Effector memory CD4-positive, alpha-beta T cell (primary cell): ENCODE results near the gene PDZRN4.

Source experiments
- DNase-seq, 3 donors: peaks; one replicate each; pipeline ENCODE4 v3.0.0-alpha.2; 2020
- H3K27ac ChIP-seq: 2 replicates; pipeline ENCODE4 v1.7.0; 2013; ENCODE audit warnings: mild to moderate bottlenecking, low read length, moderate library complexity; ENCODE audit not compliant: insufficient read depth, poor library complexity, severe bottlenecking
- H3K27me3 ChIP-seq: replicated peaks from 2 replicates; pipeline ENCODE4 v1.7.0; 2013; ENCODE audit warnings: mild to moderate bottlenecking, low read length; ENCODE audit not compliant: insufficient read depth, control insufficient read depth, poor library complexity, severe bottlenecking
- H3K36me3 ChIP-seq: 2 replicates; pipeline ENCODE4 v1.7.0; 2013; ENCODE audit warnings: mild to moderate bottlenecking, low read length, moderate library complexity; ENCODE audit not compliant: control insufficient read depth, insufficient read depth
- H3K4me1 ChIP-seq: 2 replicates; pipeline ENCODE4 v1.7.0; 2013; ENCODE audit warnings: low read length, mild to moderate bottlenecking; ENCODE audit not compliant: control insufficient read depth, insufficient read depth, poor library complexity, severe bottlenecking
- H3K4me3 ChIP-seq: 2 replicates; pipeline ENCODE4 v1.7.0; 2013; ENCODE audit warnings: low read length, low read depth, mild to moderate bottlenecking; ENCODE audit not compliant: insufficient read depth, poor library complexity, severe bottlenecking
- H3K9me3 ChIP-seq: 2 replicates; pipeline ENCODE4 v1.7.0; 2013; ENCODE audit warnings: mild to moderate bottlenecking, low read length, moderate library complexity; ENCODE audit not compliant: control insufficient read depth

The PDZRN4 gene

GRCh38 chr12:41436076-41436475, 248.0 kb downstream of the PDZRN4 start:
- no peaks in the 10 kb centered on the region for H3K36me3 ChIP-seq
- DNase-seq = no peak
- H3K4me3 ChIP-seq = no peak overlapping the region
- no peaks in the 10 kb centered on the region for H3K27me3 ChIP-seq
- H3K27ac ChIP-seq = no peak overlapping the region
- no peaks in the 10 kb centered on the region for H3K4me1 ChIP-seq
- no peaks in the 10 kb centered on the region for H3K9me3 ChIP-seq

DNA sequence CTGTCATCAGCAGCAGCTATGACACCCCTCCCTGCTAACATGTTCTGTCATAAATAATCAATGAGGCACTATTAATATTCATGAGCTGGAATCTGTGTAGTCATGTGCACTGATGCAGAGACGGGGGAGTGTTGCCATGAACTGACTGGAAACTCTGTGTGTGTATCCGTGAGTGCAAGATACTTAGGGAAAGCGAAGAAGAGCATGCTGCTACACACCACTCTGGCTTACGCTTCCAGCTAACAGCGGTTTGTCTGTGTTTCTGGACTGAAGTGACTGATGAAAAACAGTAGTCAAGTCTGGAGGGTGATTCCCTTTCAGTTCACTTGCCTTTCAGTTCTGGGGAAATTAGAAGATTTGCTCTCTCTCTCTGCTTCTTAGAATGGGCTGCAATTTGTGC, 249.4 kb downstream of the PDZRN4 start:
- Histone ChIP-seq H3K36me3 (no peaks in the 10 kb centered on the region), H3K27me3 (no peaks in the 10 kb centered on the region), H3K27ac (no peak overlapping the region), H3K4me3 (no peak overlapping the region), H3K4me1 (no peaks in the 10 kb centered on the region), H3K9me3 (no peaks in the 10 kb centered on the region)
- DNase-seq = no peak

GRCh38 chr12:41438854-41439541, 250.9 kb downstream of the PDZRN4 start:
- Histone ChIP-seq H3K36me3 (no peaks in the 10 kb centered on the region), H3K9me3 (no peaks in the 10 kb centered on the region), H3K4me3 (no peak overlapping the region), H3K4me1 (no peaks in the 10 kb centered on the region), H3K27me3 (no peaks in the 10 kb centered on the region), H3K27ac (no peak overlapping the region)
- DNase-seq = no peak

DNA sequence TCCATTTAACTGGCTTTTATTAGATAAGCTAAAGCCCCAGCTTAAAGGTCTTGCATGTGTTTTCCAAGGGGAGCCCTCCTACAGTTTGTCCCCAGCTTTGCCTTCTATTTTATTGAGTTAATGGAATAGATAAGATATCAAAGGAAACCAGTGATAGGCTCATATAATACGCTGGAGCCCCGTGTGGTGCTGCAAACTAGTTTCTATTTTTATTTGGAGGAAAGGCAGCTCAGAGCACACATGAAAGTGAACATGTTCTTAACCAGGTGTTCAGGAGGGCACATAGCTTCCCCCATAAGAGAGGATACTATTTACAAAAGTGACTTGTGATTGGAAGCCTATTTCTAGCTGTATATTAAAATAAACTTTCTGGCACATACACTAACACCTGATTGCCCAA, 251.7 kb downstream of the PDZRN4 start:
- no peak for DNase-seq
- no peaks in the 10 kb centered on the region for H3K36me3 ChIP-seq
- H3K27me3 ChIP-seq = no peaks in the 10 kb centered on the region
- no peak overlapping the region for H3K4me3 ChIP-seq
- H3K27ac ChIP-seq = no peak overlapping the region
- H3K4me1 ChIP-seq = no peaks in the 10 kb centered on the region
- no peaks in the 10 kb centered on the region for H3K9me3 ChIP-seq

- Histone ChIP-seq H3K4me3 (no peak overlapping the region), H3K4me1 (no peaks in the 10 kb centered on the region), H3K27me3 (no peaks in the 10 kb centered on the region), H3K36me3 (no peaks in the 10 kb centered on the region), H3K27ac (no peak overlapping the region), H3K9me3 (no peaks in the 10 kb centered on the region)
- DNase-seq = no peak
Observed at GRCh38 chr12:41441180-41441579, 253.1 kb downstream of the PDZRN4 start.

GRCh38 chr12:41442896-41443295, 254.8 kb downstream of the PDZRN4 start:
- H3K4me3 ChIP-seq = no peak overlapping the region
- no peaks in the 10 kb centered on the region for H3K9me3 ChIP-seq
- DNase-seq = no peak
- H3K4me1 ChIP-seq = no peaks in the 10 kb centered on the region
- no peaks in the 10 kb centered on the region for H3K36me3 ChIP-seq
- H3K27me3 ChIP-seq = no peaks in the 10 kb centered on the region
- no peak overlapping the region for H3K27ac ChIP-seq

- no peak overlapping the region for H3K27ac ChIP-seq
- H3K9me3 ChIP-seq = no peaks in the 10 kb centered on the region
- no peaks in the 10 kb centered on the region for H3K4me1 ChIP-seq
- no peak overlapping the region for H3K4me3 ChIP-seq
- no peaks in the 10 kb centered on the region for H3K27me3 ChIP-seq
- DNase-seq = no peak
- H3K36me3 ChIP-seq = no peaks in the 10 kb centered on the region
Observed at GRCh38 chr12:41443690-41444089, 255.6 kb downstream of the PDZRN4 start.

- H3K9me3 ChIP-seq = no peaks in the 10 kb centered on the region
- H3K4me1 ChIP-seq = no peaks in the 10 kb centered on the region
- no peak overlapping the region for H3K4me3 ChIP-seq
- H3K27ac ChIP-seq = no peak overlapping the region
- no peaks in the 10 kb centered on the region for H3K36me3 ChIP-seq
- DNase-seq = no peak
- H3K27me3 ChIP-seq = no peaks in the 10 kb centered on the region
Observed at GRCh38 chr12:41452838-41453407, 264.8 kb downstream of the PDZRN4 start.

GRCh38 chr12:41453409-41453808, 265.3 kb downstream of the PDZRN4 start:
- H3K9me3 ChIP-seq = no peaks in the 10 kb centered on the region
- no peak overlapping the region for H3K27ac ChIP-seq
- no peak overlapping the region for H3K4me3 ChIP-seq
- H3K4me1 ChIP-seq = no peaks in the 10 kb centered on the region
- H3K36me3 ChIP-seq = no peaks in the 10 kb centered on the region
- no peak for DNase-seq
- H3K27me3 ChIP-seq = no peaks in the 10 kb centered on the region

DNA sequence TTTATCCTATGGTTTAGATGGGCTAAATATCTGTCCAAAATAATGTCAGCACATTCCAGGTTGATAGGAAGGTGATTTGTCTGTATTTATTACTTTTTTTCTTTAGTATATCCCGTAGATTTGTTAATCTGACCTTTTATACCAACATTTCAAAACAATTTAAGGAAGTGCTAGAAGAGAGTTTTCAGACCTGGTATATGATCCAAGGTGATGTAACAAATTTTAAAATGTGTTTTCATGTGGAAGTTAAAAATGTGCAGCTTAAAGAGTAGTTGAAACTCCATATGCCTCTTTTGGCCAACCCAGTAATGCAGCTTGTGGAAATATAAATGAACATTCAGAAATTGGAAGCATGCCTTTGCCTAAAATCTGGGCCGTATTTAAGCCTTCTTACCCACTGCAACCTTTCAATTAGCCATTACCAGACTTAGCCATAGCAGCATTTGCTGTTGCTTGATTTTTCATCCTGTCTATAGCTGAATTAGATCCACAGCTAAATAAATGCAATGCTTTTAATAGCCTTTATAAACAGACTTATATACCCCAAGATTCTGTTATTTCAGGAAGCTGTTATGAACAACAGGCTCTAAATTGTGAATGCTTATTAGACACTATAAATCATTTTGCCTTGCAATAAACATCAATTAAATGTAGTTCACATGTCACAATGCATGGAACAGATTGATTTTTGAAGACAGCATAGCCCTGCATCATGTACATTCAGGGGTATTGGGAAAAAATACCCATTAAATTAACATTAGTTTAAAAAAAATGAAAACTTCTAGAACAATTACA, 271.2 kb downstream of the PDZRN4 start:
- Histone ChIP-seq H3K4me1 (no peaks in the 10 kb centered on the region), H3K27me3 (no peaks in the 10 kb centered on the region), H3K4me3 (no peak overlapping the region), H3K27ac (no peak overlapping the region), H3K9me3 (no peaks in the 10 kb centered on the region), H3K36me3 (no peaks in the 10 kb centered on the region)
- DNase-seq = no peak
